HG02588 (cell line): ENCODE data around the gene MTMR2.
A peak's percentile ranks its signal among the peaks of the same experiment; 100 is the strongest.

Source experiments
- ATAC-seq: cut with Tn5 transposase; IDR thresholded peaks from one replicate; pipeline ENCODE4 v1.9.1; 2021; ENCODE audit warnings: mild to moderate bottlenecking, moderate library complexity; ENCODE audit not compliant: unreplicated experiment

Gene MTMR2

DNA sequence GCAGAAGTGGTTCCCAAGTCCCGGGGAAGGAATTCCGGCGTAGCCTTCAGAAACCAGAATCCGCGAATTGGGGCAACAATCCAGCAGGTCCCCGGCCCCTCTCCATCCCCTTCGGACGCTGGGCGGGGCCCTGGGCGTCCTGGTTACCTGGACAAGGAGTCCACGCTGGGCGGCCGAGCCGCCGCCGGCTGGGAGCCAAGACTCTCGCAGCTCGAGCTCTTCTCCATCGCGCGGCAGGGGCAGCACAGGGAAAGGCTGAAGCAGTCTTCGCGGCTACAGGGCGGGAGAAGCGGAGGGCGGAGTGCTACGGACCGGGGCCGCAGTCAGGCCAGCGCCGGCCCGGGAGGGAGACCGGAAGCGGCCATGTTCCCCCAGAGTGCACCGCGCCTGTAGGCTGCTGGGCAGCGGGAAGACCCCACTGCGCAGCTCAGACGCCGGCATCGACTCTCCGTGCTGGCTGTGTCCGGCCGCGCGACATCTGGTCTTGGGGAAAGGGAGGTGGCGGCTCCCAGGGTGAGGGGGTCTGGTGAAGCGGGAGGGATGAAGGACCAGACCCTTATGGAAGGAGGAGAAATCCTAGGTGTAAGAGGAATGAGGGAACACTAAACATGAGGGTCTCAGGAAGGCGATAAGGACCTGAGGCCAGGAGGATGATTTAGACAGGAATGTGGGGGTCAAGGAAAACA is at the start of gene MTMR2:
TSS of gene MTMR2 (minus strand) at position 380 of the 686 bp plus-strand sequence. CDS start at position 227, 153 bp downstream.
- ATAC-seq: peak; percentile 100

DNA sequence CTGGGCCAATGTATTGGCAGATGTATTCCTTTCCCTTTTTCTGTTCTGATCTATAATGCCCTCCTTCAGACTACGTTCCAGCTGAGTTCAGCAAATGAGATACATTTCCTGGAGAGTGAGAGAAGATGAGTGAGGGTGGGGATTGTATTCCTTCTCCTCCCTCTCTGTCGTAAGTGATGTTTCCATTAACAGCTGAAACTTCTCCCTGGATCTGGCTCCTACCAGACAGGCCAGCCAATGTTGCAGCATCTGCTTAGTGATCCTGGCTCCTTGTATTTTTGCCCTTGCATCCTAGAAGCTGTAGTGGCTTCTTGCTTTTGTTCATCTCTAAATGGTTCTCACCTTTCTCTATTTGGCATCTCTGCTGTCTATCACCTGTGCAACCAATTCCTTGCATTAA is 48.2 kb upstream of the MTMR2 start:
- no peak for ATAC-seq

DNA sequence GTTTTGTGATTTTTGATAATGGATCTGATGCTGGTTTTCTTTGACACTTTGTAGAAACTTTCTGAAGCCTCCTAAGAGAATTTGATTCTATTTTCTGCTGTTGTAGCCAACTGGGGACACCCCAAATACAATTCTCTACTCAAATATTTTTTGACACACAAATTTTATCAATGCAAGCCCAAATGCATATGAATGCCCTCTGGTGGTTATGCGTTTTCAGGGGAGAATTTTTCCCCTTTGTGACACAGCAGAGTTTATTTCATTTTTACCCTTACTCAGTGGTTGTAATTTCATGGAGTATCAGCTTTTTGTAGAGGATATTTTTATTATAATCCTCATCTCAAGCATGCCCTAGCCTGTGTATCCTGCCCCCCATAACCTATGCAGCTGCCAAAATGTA is 44.7 kb upstream of the MTMR2 start:
- ATAC-seq: no peak

DNA sequence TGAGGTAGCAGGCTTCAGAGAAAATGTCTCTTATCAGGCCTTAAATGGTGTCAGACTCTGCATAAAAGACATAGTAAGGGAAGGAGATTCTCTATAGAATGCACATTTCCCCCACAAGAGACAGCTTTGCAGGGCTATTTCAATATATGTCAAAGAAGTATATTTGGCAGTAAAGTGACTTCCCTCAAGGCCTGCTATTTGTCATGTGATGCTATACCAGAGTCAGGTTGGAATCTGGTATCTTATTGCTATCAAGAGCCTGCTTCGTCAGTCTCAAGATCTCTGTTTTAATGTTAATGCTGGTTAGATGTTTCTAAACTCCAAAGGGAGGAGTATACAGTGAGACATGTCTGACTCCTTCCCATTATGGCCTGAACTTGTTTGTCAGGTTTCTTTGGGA is 40.4 kb upstream of the MTMR2 start:
- ATAC-seq: no peak

DNA sequence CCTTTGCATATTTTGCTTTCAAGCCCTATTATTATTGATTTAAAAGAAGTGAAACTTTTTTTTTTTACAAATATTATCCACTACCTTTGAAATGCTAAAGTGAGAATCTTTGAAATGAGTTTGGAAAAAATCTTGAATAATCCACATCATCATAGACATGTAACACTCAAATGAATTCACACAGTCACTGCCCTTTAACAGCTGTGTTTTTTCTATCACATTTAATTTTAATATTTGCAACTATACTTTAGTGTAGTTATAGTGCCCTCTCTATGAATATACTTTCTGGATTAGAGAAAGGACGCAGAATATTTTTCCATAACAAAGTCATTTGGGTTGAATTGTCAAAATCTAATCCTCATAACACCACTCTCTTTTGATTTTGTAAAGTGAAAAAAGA is 37.9 kb upstream of the MTMR2 start:
- ATAC-seq: no peak

DNA sequence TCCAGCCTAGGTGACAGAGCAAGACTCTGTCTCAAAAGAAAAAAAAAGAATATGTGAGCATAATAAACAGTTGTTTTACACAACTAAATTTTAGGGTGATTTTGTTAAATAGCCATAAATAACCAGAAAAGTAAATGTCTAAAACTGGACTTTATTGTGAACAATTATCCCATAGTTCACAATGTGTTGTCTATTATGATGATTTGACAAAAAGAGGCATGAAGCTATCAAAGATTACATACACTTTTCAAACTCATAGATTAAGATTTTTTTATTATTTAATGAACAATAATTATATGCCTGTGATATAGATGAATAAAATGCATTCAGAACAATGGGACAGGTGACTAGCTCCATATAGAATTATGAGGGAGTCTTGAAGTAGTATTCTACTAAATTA is 27.0 kb upstream of the MTMR2 start:
- no peak for ATAC-seq

DNA sequence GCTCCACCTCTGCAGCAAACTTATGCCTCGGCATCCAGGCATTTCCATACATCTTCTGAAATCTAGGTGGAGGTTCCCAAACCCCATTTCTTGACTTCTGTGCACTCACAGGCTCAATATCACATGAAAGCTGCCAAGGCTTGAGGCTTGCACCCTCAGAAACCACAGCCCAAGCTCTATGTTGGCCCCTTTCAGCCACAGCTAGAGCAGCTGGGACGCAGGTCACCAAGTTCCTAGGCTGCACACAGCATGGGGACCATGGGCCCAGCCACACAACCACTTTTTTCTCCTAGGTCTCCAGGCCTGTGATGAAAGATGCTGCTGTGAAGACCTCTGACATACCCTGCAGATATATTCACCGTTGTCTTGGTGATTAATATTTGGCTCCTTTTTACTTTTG is 24.7 kb upstream of the MTMR2 start:
- no peak for ATAC-seq

DNA sequence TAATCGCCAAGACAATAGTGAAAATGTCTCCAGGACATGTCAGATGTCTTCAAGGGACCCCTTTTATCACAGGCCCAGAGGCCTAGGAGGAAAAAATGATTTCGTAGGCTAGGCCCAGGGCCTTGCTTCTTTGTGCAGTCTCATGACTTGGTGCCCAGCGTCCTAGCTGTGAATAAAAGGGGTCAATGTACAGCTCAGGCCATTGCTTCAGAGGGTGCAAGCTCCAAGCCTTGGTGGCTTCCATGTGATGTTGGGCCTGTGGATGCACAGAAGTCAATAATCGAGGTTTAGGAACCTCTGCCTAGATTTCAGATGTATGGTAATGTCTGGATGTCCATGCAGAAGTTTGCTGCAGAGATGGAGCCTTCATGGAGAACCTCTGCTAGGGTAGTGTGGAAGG is 20.7 kb upstream of the MTMR2 start:
- ATAC-seq: no peak

DNA sequence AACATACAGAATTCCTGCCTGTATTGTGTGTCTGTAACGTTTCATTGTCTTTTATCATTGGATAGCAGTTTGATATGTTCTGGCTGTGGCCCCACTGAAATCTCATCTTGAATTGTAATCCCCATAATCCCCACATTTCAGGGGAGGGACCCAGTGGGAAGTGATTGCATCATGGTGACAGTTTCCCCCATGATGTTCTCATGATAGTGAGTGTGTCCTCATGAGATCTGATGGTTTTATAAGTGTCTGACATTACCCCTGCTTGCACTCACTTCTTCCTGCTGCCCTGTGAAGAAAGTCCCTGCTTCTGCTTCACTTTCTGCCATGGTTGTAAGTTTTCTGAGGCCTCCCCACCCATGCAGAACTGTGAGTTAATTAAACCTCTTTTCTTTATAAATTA is 19.6 kb upstream of the MTMR2 start:
- ATAC-seq: no peak

DNA sequence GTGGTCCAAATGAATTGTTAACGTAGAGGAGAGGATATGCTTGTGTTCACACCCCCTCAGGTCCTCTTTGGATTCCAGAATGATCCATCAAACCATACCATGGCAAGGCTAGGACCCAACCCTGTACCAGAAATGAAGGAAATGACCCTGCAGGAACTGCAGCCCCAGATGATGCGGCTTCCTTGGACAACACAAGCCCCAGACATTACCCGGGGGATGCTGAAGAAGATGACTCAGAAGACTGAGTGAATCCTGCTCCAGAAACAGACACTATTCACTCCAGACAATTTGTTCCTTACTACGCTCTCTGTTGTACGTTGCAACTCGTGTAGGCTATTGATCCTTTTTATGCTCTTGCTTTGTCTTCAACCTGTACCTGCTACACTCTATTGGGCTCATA is 15.2 kb upstream of the MTMR2 start:
- ATAC-seq: no peak

DNA sequence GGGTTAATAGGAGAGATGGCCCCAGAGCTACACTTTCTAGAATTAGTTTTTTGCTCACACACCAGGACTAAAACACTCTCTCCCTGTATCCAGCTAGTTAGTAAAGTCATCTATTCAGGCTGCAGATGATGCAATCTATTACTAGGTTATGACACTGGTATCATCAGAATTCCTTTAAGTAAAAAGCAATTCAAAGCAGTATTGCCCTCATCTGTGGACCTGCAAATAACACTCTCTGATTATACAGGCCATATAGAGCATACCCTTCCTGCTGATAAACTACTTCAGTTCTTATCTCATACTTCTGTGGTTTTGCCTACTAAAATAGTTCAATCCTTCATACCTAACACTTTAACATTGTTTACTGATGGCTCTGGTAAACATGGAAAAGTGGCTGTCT is 13.5 kb upstream of the MTMR2 start:
- ATAC-seq: no peak

DNA sequence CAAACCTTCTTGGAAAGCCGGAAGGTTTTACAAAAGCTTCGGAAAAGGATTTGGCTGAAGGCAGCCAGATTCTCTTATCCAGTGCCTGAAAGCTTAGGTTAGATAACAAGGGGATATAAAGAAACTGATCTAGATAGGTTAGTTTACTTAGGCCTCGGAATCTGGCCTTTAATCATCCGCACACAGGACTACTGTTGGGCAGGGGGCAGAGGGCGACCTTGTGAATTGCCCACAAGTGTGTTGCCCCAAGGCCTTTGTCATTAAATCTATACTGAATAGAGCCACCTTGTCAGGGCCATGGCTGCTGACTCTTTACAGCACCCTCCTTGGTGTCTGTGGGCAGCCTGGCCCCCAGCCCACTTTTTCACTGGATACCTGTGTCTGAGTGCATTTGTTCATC is 9.7 kb upstream of the MTMR2 start:
- no peak for ATAC-seq

DNA sequence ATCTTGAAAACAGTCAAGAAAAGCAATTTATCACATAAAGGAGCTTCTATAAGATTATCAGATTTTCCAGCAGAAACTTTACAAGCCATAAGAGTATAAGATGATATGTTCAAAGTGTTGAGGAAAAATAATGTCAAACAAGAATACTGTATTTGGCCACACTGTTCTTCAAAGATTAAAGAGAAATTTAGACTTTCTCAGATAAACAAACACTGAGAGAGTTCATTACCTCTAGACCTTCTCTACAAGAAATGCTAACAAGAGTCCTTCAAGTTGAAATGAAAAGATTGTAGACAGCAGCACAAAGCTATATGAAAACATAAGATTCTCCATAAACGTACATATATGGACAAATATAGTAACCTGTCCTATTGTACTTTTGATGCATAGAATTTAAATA is 8.0 kb upstream of the MTMR2 start:
- ATAC-seq: no peak

DNA sequence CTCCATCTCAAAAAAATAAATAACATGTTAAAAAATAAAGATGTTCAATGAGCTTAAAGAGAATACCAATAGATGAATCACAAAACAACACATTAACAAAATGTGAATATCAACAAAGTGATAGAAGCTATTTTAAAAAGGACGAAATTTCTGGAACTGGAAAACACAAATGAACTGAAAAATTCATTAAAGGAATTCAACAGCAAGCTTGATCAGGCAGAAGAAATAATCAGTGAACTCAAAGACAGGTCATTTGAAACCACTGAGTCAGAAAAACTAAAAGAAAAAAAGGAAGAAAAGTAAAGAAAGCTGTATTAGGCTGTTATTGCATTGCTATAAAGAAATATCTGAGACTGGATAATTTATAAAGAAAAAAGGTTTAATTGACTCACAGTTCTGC is 7.0 kb upstream of the MTMR2 start:
- no peak for ATAC-seq

DNA sequence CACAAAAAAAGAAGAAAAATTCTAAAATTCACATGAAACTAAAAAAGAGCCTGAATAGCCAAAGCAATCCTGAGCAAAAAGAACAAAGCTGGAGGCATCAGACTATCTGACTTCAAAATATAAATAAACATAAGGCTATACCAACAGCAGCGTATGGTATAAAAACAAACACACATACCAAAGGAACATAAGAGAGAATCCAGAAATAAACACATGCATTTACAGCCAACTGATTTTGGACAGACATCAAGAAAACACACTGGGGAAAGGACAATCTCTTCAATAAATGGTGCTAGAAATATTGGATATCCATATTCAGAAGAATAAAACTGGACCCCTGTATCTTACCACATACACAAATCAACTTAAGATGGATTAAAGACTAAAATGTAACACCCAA is 2.8 kb upstream of the MTMR2 start:
- ATAC-seq: no peak

DNA sequence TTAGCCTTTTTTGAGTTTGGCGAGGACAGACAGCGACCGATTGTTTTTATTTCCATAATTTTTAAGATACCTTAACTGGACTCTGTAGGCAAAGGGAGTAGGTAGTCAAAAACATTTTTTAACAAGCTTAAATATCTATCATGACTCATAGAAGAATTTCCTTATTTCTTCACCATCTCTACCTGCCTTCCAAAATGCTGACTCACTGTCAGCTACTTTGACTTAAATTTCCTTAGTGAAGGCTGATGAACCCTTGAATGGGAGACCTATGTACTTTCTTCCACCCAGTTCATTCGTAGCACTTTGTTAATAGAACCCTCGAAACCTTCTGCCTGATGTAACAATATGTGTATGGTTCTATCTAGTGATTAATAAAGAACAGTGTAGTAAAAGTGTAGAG is 1.1 kb upstream of the MTMR2 start:
- ATAC-seq: no peak

DNA sequence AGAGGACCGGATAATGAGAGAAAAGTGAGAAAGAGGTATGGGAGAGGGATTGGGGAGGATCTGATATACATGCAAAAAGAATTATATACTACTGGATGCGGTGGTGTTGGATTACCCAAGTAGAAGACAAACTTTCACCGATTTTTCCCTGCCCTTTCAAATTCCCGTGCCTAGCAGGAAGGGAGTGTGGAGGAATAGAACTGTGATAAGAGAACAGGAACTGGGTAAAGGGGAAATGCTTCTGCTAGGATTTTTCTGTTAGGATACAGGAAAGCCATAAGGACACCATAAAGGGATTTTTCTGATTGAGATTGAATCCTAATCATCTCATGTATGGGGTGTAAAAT is 480 bp upstream of the MTMR2 start:
- ATAC-seq: peak; percentile 3

DNA sequence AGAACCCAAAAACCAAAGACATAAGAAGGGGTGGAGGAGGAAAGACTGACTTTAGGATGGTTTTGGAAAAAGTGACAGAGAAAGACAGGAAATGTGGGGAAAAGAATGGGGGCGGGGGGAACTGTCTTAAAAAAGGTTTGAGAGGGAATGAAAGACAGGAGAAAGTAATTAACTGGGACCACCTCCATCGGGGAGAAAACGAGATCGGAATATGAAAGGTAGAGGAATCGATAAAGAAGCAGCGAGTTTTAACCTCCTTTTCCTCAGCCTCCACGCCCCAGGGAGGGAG is 524 bp downstream of the MTMR2 start:
- ATAC-seq: no peak

DNA sequence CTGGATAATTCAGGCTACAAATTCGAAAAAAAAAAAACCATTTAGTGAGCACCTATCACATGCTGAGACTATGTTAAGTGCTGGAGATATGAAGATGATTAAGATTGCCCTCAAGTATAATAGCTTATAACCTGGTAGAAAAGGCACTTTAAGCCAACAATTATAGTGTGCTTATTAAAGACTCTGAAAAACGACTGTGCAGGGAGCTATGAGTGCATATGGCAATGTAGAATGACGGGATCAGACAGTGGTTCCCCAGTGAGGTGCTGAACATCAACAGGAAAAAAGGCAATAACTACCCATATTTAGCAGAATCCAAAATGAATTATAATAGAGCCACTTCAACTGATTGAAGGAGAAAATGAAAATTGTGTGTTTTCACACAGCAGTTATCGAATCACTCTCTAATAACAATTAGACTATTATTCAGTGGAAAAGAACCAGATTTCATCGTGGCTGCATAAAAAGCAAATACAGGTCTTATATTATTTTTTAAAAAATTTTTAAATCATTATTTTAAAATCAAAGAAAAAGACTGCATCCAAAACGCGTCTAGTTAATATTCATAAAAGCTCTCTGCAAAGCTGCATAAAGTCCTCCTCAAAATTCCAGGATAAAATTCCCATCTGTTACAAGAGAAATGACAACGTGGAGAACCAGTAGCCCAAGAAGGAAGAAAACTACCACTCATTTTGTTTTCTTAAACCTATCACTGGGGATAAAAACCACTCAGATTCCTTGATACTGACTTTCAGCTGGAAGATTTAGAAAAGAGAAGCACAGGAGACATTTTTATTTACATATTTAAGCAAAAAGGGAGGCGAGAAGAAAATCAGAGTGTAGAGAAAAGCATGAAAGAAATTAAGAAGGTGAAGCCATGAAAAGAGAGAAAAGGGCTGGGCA is 1.1 kb downstream of the MTMR2 start:
- ATAC-seq: no peak

DNA sequence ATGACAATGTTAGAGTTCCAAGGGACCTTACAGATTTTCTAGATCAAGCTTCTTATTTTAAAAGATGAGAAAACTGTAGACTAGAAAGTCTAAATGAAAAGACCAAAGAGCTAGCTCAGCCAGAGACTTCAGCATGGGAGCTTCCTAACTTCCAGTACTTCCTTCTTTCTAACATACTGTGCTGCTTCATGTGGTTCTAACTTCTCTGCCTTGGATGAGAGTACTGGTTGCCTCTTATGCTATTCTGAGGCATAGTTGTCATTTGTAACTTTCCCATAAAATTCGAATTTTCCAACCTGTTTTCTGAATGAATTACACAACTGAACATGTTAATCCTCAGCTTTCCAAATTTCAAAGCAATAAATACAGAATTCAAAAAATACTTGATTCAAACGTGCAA is 1.8 kb downstream of the MTMR2 start:
- ATAC-seq: no peak

DNA sequence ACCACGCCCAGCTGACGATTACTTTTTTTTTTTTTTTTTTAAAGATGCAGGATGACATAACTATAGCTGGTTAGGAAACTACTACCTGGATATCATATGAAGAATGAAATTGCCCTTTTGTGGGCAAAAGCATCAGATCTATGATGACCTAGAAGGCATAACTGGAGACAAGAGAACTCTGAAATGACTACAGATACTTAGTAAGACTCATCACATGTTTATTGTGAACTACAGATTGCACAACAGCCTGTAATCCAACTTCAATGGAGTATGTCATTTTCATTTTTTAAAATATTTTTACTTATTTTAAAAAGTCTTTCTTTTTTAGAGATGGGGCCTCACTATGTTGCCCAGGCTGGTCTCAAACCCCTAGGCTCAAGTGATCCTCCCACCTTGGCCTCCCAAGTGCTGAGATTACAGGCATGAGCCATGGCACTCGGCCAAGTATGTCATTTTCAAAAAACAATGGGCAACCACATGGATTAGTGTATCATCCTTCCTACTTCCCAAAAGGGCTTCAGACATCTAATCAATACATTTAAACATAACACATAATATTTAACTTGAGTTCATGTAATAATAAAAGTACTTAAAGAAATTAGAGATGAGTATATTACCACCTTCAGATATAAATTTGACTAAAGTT is 3.3 kb downstream of the MTMR2 start:
- ATAC-seq: no peak

DNA sequence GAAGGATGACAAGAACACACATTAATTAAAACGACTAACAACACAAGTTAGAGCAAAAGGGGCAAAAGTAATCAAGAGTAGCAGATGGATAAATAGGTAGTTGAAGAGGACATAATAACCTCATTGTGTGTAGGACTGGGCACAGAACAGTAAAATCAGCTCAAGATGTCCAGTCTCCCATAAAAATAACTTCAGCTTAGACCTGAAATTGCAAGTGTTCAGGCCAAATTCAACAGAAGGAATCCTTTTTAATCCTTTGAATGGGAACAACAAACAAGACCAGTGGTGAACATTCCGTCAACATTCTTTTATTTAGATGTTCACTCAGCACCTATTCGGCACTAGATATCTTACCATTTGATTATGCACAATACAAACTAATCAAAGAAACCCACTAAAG is 4.4 kb downstream of the MTMR2 start:
- ATAC-seq: no peak
